GM21526 (cell line): ENCODE results near the gene CFTR.
"Not testable (repeated sequence)": the region's sequence is repeated elsewhere in the genome, so short reads cannot be mapped to it uniquely, and the experiment has no call there.

ENCODE experiments used
- ATAC-seq: cut with Tn5 transposase; IDR thresholded peaks from one replicate; pipeline ENCODE4 v1.9.1; 2021; ENCODE audit warnings: moderate library complexity; ENCODE audit not compliant: unreplicated experiment, low FRiP score

CFTR gene

GRCh38 chr7:117493460-117493859 is 13.6 kb downstream of the CFTR start:
- ATAC-seq = no peak

DNA sequence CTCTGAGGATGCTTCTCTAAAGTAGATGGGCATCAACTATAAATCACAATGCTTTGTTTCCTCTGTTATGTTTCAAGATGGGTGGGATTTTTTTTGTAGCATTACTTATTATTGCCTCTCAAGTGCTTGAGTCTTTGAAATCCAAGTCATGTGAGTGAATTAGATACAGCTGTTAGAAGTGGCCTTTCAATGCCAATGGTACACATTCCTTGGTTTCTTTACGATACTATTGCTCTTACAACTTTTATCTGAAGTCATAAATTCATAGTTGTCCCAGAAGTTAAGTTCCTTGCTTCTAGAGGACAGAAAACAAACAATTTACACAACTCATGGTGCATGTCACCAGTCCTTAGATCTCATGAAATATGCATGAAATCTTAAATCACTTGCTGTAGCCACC is 15.5 kb downstream of the CFTR start:
- no peak for ATAC-seq

DNA sequence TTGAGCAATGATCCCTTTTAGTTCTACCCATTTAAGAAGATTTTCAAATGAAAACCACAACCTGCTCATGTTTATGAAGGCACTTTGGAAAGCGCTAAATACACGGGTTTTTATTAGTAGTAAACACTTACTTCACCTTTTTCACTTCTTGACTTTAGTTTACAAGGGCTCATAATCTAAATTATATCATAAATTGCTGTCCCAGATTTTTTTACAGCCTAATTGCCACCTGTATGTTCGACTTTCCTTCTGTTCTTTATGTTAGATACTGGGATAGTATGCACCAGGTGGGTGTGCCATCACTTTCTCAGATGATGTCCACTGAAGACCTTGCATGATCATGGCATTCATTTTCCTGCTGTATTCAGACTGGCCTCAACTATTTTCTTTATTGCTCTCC is 22.5 kb downstream of the CFTR start:
- no peak for ATAC-seq

DNA sequence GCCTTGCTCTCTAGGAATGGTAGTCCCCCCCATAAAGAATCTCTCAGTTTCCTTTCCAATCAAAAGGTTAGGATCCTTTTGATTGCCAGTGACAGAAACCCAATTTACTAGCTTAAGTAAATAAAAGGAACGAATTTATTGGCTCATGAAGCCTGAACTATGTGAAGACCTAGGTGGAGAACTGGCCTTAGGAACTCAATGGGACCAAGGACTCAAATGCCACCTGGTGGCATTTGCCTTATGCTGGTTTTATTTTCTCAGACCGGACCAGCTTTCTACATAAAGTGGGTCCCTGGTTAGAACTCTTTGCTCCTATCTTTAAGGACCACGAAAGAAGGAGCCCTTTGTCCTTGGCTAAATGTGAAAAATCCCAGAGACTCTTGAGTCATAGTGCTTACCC is 25.4 kb downstream of the CFTR start:
- no peak for ATAC-seq

DNA sequence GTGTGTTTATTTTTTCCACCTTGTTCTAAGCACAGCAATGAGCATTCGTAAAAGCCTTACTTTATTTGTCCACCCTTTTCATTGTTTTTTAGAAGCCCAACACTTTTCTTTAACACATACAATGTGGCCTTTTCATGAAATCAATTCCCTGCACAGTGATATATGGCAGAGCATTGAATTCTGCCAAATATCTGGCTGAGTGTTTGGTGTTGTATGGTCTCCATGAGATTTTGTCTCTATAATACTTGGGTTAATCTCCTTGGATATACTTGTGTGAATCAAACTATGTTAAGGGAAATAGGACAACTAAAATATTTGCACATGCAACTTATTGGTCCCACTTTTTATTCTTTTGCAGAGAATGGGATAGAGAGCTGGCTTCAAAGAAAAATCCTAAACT is 28.9 kb downstream of the CFTR start:
- ATAC-seq = no peak

DNA sequence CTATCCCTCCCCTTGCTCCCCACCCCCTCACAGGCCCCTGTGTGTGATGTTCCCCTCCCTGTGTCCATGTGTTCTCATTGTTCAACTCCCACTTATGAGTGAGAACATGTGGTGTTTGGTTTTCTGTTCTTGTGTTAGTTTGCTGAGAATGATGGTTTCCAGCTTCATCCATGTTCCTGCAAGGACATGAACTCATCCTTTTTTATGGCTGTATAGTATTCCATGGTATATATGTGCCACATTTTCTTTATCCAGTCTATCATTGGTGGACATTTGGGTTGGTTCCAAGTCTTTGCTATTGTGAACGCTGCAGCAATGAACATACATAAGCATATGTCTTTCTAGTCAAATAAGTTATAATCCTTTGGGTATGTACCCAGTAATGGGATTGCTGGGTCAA is 37.4 kb downstream of the CFTR start:
- ATAC-seq = not testable (repeated sequence)

DNA sequence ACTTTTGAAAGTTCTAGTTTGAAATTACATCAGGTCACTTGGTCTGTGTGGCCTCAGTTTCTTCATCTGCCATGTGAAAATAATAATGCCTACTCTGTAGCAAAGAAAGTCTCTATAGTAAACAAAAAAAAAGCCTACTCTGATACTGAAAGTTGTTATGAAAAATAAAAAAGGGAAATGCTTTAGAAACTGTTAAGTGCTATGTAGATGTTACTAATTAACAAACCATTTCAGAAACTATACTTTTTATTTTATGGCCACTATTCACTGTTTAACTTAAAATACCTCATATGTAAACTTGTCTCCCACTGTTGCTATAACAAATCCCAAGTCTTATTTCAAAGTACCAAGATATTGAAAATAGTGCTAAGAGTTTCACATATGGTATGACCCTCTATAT is 50.6 kb downstream of the CFTR start:
- no peak for ATAC-seq

DNA sequence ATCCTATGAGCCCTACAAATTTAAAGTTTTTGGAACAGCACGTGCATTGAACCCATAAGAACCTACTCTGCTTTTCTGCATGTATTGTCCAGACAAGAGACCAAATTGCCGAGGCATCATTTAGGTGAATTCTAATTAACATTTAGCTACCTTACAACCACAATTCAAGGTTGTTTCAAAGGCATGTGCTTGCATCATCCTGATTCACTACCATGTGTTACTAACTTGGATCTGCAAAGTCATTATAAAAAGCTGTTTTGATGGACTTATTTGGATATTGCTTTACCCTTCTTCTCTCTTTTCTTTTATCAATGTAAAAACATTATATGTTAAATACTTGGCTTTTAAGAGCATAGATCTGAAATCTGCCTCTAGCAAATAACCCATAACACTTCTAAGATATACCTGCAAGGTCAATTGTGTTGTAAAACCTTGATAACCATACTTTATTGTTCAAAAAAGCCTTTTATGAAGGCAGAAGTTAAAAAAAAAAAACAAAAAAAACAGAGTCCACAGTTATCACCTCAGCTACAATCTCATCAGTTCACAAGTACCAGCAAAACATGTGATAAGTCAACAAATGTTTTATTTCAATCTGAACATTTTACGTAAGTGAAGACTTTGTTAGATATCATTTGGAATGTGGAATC is 51.9 kb downstream of the CFTR start:
- no peak for ATAC-seq

DNA sequence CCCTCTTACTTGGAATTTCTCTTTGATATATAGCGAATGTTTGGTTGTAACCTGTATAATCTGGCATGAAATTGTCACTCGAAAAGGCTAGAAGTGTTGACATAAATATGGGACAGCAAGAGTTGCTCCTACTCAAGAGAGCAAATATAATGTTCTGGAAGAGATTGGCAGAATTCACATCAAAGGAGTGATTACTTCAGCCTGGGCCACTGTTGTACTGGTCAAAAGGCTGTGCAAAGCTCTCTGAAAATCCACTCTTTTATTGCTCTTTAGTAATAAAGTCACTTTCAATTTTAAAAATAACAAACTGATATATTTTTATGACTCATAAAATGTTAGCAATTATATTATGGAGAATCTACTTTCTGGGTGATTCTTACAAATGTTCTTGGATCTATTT is 58.2 kb downstream of the CFTR start:
- no peak for ATAC-seq

DNA sequence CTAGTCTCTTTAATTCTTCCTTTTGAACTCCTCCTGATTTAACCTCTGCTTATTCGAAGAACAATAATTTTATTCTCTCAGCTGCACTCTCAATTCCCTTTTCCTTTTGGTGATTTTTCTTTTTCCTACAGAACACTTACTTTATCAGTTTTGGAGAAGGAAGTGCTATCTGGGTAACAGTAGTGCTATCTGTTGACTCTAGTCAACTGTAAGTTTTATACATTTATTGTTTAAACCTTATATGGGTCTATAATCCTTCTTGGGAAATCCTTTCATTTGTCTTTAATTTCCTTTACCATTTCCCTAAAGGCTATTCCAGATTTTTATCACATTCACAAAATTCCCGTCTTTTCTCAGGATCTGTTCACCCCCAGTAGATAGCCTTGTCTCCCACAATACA is 64.2 kb downstream of the CFTR start:
- ATAC-seq = no peak

DNA sequence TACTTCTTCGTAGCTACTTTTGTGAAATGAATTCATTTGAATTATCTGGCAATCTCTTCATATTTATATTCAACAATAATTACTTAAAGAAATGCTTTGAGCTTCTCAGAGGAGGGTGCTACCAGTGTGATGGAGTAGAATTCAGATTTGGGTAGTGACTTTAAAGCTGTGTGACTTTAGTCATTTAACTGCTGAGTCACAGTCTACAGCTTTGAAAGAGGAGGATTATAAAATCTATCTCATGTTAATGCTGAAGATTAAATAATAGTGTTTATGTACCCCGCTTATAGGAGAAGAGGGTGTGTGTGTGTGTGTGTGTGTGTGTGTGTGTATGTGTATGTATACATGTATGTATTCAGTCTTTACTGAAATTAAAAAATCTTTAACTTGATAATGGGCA is 68.2 kb downstream of the CFTR start:
- ATAC-seq = no peak

GRCh38 chr7:117550625-117551024 is 70.8 kb downstream of the CFTR start:
- no peak for ATAC-seq

- ATAC-seq = no peak
Observed at GRCh38 chr7:117552660-117553059, 72.8 kb downstream of the CFTR start.

DNA sequence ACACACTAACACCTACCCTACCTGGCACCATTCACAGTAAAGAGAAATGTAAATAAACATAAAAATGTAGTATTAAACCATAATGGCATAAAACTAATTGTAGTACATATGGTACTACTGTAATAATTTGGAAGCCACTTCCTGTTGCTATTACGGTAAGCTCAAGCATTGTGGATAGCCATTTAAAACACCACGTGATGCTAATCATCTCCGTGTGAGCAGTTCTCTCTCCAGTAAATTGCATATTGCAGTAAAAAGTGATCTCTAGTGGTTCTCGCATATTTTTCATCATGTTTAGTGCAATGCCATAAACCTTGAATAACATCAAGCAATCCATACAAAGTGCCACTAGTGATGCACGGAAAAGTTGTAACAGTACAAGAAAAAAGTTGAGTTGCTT is 75.4 kb downstream of the CFTR start:
- ATAC-seq = no peak

DNA sequence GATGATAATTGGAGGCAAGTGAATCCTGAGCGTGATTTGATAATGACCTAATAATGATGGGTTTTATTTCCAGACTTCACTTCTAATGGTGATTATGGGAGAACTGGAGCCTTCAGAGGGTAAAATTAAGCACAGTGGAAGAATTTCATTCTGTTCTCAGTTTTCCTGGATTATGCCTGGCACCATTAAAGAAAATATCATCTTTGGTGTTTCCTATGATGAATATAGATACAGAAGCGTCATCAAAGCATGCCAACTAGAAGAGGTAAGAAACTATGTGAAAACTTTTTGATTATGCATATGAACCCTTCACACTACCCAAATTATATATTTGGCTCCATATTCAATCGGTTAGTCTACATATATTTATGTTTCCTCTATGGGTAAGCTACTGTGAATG is 79.6 kb downstream of the CFTR start:
- ATAC-seq = no peak

GRCh38 chr7:117560030-117560429 is 80.2 kb downstream of the CFTR start:
- ATAC-seq = no peak

DNA sequence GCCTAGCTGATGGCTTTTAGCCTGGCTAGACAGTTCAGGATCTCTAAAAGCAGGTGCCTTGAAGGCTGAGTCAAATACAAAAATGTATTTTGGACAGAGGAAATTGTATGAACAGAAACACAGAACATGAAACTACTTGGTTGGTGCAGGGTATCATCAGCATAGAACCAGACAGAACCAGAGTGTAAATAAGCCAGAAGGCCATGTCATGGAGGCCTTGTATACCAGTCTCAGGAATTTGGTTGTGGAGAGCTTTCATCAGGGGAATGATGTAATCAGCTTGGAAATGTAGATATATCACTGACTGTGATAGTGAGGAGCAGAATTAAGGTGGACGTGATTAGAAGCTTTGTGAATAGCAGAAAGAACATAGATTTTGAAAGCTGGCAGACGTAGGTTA is 82.9 kb downstream of the CFTR start:
- no peak for ATAC-seq

GRCh38 chr7:117564080-117564479 is 84.3 kb downstream of the CFTR start:
- no peak for ATAC-seq

GRCh38 chr7:117564627-117565026 is 84.8 kb downstream of the CFTR start:
- no peak for ATAC-seq

DNA sequence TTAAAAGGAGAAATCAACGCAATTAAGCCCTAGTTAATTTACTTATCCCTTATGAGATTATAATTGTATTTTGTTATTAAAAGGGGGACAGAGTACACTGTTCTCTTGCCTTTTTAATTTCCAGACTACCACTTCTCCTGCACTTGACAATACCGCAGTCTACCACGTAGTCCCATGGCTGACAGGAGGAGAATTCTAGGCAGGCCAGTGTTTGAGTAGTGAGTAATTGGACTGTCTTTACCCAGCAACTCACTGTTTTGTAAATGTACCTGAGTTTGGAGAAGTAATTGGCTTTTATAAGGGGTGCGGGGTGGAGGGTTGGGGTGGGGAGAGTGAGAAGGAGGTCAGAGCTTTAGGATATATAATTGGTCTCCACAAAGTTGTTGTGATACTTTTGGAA is 85.4 kb downstream of the CFTR start:
- no peak for ATAC-seq

- ATAC-seq = no peak
Observed at GRCh38 chr7:117567781-117568180, 88.0 kb downstream of the CFTR start.

DNA sequence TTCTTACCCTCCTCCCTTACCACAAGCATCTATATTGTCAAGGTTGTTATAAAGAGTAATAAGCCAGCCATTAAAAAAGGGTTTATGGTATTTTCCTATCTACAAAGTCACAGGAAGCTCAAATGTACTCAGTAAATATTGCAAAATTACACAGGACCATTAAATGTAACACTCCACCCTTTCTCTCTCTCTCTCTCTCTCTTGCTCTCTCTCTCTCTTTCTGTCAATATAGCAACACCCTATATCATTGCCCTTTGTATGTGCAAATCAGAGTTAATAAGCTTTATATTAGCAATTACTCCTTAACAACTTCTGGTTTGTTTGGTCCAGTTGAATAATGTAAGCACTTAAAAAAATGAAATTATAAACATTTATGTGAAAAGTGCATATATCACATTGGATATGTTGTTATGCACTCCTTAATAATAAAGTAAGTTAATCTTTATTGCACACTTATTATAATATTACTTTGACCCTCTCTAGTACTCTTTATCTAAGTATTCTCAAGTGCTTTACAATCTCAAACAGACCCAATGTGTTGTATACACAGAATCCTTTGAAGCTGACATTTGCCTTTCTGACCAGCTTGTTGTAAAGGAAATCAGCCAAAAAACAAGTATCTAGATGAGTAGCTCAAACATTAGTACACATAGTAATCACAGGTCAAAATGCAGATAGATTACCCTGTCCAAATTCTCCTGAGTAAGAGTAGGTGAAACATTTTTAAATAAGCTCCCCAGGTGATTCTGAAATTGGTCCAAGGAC is 93.2 kb downstream of the CFTR start:
- no peak for ATAC-seq
